ENCODE measurements around the gene TMEM132C.

The TMEM132C gene

GRCh38 chr12:128586451-128587029, 319.6 kb downstream of the TMEM132C start:
- no peak for DNase-seq (ENCODE audit: low spot score)
- in situ Hi-C loops (cut with MboI; ENCODE audit: low sequenced_read_pairs, unreplicated experiment): no loop called here
- TF ChIP-seq CTCF (IDR thresholded peaks at IDR 0.05; ENCODE audit: borderline replicate concordance, control extremely low read depth, extremely low read depth, insufficient read depth, missing control alignments): no peak

- TF ChIP-seq CTCF (IDR thresholded peaks at IDR 0.05; ENCODE audit: borderline replicate concordance, control extremely low read depth, extremely low read depth, insufficient read depth, missing control alignments): no peak
- in situ Hi-C loops (cut with MboI; ENCODE audit: low sequenced_read_pairs, unreplicated experiment): no loop called here
- DNase-seq (ENCODE audit: low spot score): no peak
Observed at GRCh38 chr12:128587918-128588317, 320.9 kb downstream of the TMEM132C start.

GRCh38 chr12:128592220-128592744, 325.3 kb downstream of the TMEM132C start:
- no peak for DNase-seq (ENCODE audit: low spot score)
- TF ChIP-seq CTCF (IDR thresholded peaks at IDR 0.05; ENCODE audit: borderline replicate concordance, control extremely low read depth, extremely low read depth, insufficient read depth, missing control alignments): no peak
- in situ Hi-C loops (cut with MboI; ENCODE audit: low sequenced_read_pairs, unreplicated experiment): no loop called here

GRCh38 chr12:128594521-128594920, 327.6 kb downstream of the TMEM132C start:
- no peak for DNase-seq (ENCODE audit: low spot score)
- TF ChIP-seq CTCF (IDR thresholded peaks at IDR 0.05; ENCODE audit: borderline replicate concordance, control extremely low read depth, extremely low read depth, insufficient read depth, missing control alignments): no peak
- in situ Hi-C loops (cut with MboI; ENCODE audit: low sequenced_read_pairs, unreplicated experiment): no loop called here

- in situ Hi-C loops (cut with MboI; ENCODE audit: low sequenced_read_pairs, unreplicated experiment): no loop called here
- no peak for DNase-seq (ENCODE audit: low spot score)
- TF ChIP-seq CTCF (IDR thresholded peaks at IDR 0.05; ENCODE audit: borderline replicate concordance, control extremely low read depth, extremely low read depth, insufficient read depth, missing control alignments): no peak
Observed at GRCh38 chr12:128595609-128596008, 328.6 kb downstream of the TMEM132C start.

DNA sequence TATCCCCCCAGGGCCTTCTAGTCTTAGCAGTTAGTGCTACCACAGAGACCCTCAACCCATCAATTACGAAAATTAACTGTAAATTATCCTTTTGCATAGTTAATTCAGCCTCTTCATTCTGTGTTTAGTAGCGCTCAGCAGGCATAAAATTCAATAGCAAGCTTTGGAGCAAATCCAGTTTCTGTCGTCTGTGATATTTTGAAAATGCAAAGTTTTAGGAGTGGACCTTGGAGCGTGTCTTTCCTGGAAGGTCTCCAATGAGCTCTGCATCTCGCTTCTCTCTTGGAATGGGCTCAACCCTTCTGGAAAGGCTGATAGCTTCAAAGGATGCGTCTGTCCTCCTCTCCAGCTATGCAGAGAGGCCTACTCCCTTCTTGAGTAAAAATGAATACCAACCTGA, 333.9 kb downstream of the TMEM132C start:
- no peak for DNase-seq (ENCODE audit: low spot score)
- no peak for TF ChIP-seq CTCF (IDR thresholded peaks at IDR 0.05; ENCODE audit: borderline replicate concordance, control extremely low read depth, extremely low read depth, insufficient read depth, missing control alignments)
- in situ Hi-C loops (cut with MboI; ENCODE audit: low sequenced_read_pairs, unreplicated experiment): no loop called here

Measured in GM13976 (cell line).